ENCODE measurements around the gene CDAN1. TPM values are rescaled to one million over a fixed set of nuclear protein-coding genes. Genes with fewer than 3 reads are reported as not detected.
A peak's percentile ranks its signal among the peaks of the same experiment; 100 is the strongest.

Gene CDAN1
- total RNA-seq, 4 donors from 2014 or later: 9.1 to 16.5 (median 10.7) TPM

GRCh38 chr15:42716626-42717025 is 20.3 kb downstream of the CDAN1 start:
- TF ChIP-seq POLR2A (IDR thresholded peaks at IDR 0.05): no peak
- no peak for TF ChIP-seq CTCF (IDR thresholded peaks at IDR 0.05)
- Histone ChIP-seq H3K36me3 (peaks cover 0 to 27% (median 0%) of the 10 kb centered on the region in 3 donors), H3K4me1 (no peaks in the 10 kb centered on the region), H3K27ac (no peak overlapping the region), H3K9me3 (no peaks in the 10 kb centered on the region), H3K27me3 (no peaks in the 10 kb centered on the region), H3K4me3 (no peak overlapping the region)
- DNase-seq: no peak

GRCh38 chr15:42716125-42716524 is 20.8 kb downstream of the CDAN1 start:
- Histone ChIP-seq H3K4me3 (no peak overlapping the region), H3K27me3 (no peaks in the 10 kb centered on the region), H3K9me3 (no peaks in the 10 kb centered on the region), H3K36me3 (peaks cover 0 to 25% (median 0%) of the 10 kb centered on the region in 3 donors), H3K4me1 (no peaks in the 10 kb centered on the region), H3K27ac (no peak overlapping the region)
- peak in 1 of 3 donors; percentile 15 for DNase-seq
- TF ChIP-seq CTCF (IDR thresholded peaks at IDR 0.05) (no peak), POLR2A (IDR thresholded peaks at IDR 0.05) (no peak)

- H3K36me3 ChIP-seq: no peaks in the 10 kb centered on the region
- H3K27ac ChIP-seq: no peak overlapping the region
- TF ChIP-seq CTCF (IDR thresholded peaks at IDR 0.05): no peak
- TF ChIP-seq POLR2A (IDR thresholded peaks at IDR 0.05): no peak
- H3K9me3 ChIP-seq: no peaks in the 10 kb centered on the region
- no peaks in the 10 kb centered on the region for H3K4me1 ChIP-seq
- DNase-seq: no peak
- H3K4me3 ChIP-seq: no peak overlapping the region
- H3K27me3 ChIP-seq: no peaks in the 10 kb centered on the region
These were observed 24.3 kb downstream of the CDAN1 start for GRCh38 chr15:42712584-42712983.

GRCh38 chr15:42711746-42712145 is 25.2 kb downstream of the CDAN1 start:
- Histone ChIP-seq H3K36me3 (no peaks in the 10 kb centered on the region), H3K27me3 (no peaks in the 10 kb centered on the region), H3K27ac (no peak overlapping the region), H3K4me1 (no peaks in the 10 kb centered on the region), H3K9me3 (no peaks in the 10 kb centered on the region), H3K4me3 (no peak overlapping the region)
- DNase-seq: no peak
- TF ChIP-seq CTCF (IDR thresholded peaks at IDR 0.05) (no peak), POLR2A (IDR thresholded peaks at IDR 0.05) (no peak)

GRCh38 chr15:42710662-42711061 is 26.3 kb downstream of the CDAN1 start:
- Histone ChIP-seq H3K36me3 (no peaks in the 10 kb centered on the region), H3K27me3 (no peaks in the 10 kb centered on the region), H3K27ac (no peak overlapping the region), H3K9me3 (no peaks in the 10 kb centered on the region), H3K4me1 (no peaks in the 10 kb centered on the region), H3K4me3 (no peak overlapping the region)
- TF ChIP-seq POLR2A (IDR thresholded peaks at IDR 0.05) (no peak), CTCF (IDR thresholded peaks at IDR 0.05) (no peak)
- DNase-seq: no peak
